GM12875 (cell line): ENCODE data around the gene TBC1D22A.

Experiments
- H3K4me3 ChIP-seq: one replicate; pipeline ENCODE4 v1.5.1; 2011; ENCODE audit warnings: low read depth, low read length, control low read depth
- CTCF ChIP-seq: IDR thresholded peaks from 2 replicates; pipeline ENCODE4 v1.5.1; 2011; ENCODE audit warnings: low read depth, mild to moderate bottlenecking, control low read depth, inconsistent platforms, low read length, moderate library complexity, borderline replicate concordance; ENCODE audit not compliant: insufficient read depth

The TBC1D22A gene

GRCh38 chr22:46792061-46792796, 29.8 kb downstream of the TBC1D22A start:
- H3K4me3 ChIP-seq, result no peak overlapping the region
- TF ChIP-seq CTCF, result no peak

GRCh38 chr22:46792841-46793261, 30.4 kb downstream of the TBC1D22A start:
- H3K4me3 ChIP-seq, result no peak overlapping the region
- TF ChIP-seq CTCF, result no peak

DNA sequence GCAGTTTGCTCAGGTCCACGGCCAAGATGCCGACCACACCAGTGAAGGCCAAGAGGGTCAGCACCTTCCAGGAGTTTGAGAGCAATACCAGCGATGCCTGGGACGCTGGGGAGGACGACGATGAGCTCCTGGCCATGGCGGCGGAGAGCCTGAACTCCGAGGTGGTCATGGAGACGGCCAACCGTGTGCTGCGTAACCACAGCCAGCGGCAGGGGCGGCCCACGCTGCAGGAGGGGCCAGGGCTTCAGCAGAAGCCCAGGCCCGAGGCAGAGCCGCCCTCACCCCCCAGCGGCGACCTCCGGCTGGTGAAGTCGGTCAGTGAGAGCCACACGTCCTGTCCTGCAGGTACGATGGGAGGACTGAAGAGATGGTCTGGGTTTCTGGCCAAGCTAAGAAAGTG, 31.0 kb downstream of the TBC1D22A start:
- no peak overlapping the region for H3K4me3 ChIP-seq
- TF ChIP-seq CTCF, result no peak

DNA sequence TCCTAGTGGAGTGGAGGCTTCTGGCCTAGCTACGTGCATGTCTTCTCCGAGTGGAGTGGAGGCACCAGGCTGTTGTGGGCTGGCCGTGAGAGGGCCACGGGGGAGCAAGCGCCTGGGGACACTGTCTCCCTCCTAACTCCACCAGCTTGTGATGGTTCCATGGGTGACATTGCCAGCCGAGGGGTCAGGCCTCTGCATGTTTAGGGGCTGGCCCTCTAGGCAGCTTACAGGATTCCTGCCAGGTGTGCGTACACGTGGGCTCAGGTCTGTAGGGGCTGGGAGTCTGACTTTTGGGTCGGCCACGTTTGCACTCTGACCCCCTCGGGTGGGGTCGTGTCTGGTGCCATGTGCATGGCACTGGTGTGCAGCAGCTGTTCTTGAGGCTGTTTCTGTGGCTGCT, 31.6 kb downstream of the TBC1D22A start:
- no peak overlapping the region for H3K4me3 ChIP-seq
- no peak for TF ChIP-seq CTCF

DNA sequence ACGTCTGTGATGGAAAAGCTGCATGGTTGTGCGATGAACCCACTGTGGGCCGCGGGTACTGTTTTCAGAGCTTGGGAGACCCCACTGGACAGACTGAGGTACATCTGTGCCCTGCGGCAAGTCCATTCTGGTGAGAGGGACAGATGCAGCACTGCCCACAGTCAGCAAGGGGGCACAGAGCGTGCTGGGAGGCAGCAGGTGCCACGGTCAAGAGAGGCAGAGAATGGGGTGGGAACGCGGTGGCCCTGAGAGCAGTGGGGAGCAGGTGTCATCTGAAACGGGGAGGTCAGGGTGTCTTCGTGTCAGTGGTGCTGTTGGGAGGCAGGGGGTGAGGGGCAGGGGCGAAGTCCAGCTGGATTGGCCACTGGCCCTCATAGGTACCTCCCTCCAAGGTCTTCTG, 32.0 kb downstream of the TBC1D22A start:
- no peak overlapping the region for H3K4me3 ChIP-seq

GRCh38 chr22:46795140-46795539, 32.7 kb downstream of the TBC1D22A start:
- no peak for TF ChIP-seq CTCF
- no peak overlapping the region for H3K4me3 ChIP-seq

More for the DNA sequence above, 32.0 kb downstream of the TBC1D22A start:
- no peak for TF ChIP-seq CTCF

- no peak for TF ChIP-seq CTCF
- no peak overlapping the region for H3K4me3 ChIP-seq
Measured at GRCh38 chr22:46795845-46796565, 33.6 kb downstream of the TBC1D22A start.
